Ovary (tissue), 9 donors: ENCODE data around the gene XPO6. TPM values are rescaled to one million over a fixed set of nuclear protein-coding genes. Genes with fewer than 3 reads are reported as not detected.

Experiments used
- DNase-seq, 5 donors: peaks; one replicate each; pipeline ENCODE4 v3.0.0-alpha.2; 2019 to 2020
- H3K27ac ChIP-seq, 2 donors: fragments of 200-600 bp; one replicate each; pipeline versions ENCODE4 v1.5.1 to v1.8.0; 2019 to 2022
- H3K27me3 ChIP-seq: fragments of 200-600 bp; one replicate; pipeline ENCODE4 v1.8.0; 2022
- H3K36me3 ChIP-seq: fragments of 200-600 bp; sonication (generic); one replicate; pipeline ENCODE4 v1.5.1; 2019
- H3K4me1 ChIP-seq: one replicate; pipeline ENCODE4 v1.8.1; 2013; ENCODE audit warnings: mild to moderate bottlenecking, moderate library complexity; ENCODE audit not compliant: insufficient read depth
- H3K4me3 ChIP-seq: fragments of 200-600 bp; sonication (generic); one replicate; pipeline ENCODE4 v1.5.1; 2017
- H3K9me3 ChIP-seq, 2 donors: fragments of 200-600 bp in 1 of 2; sonication (generic) in 1 of 2; one replicate each; pipeline versions ENCODE4 v1.5.1 to v1.8.1; 2013 to 2019; ENCODE audit warnings: mild to moderate bottlenecking in 1 of 2, moderate library complexity in 1 of 2
- EP300 ChIP-seq: sonication (generic); formaldehyde crosslinking; IDR thresholded peaks from one replicate; pipeline ENCODE4 v1.6.1; 2017; ENCODE audit warnings: antibody characterized with exemption
- POLR2A ChIP-seq: fragments of 450-650 bp; IDR thresholded peaks from one replicate; pipeline ENCODE4 v1.6.1; 2017; ENCODE audit warnings: antibody characterized with exemption, mild to moderate bottlenecking, moderate library complexity
- WGBS, 3 donors: extraction: QIAGEN DNeasy Blood & Tissue Kit in 1 of 3; methylation state at CpG; one replicate each; pipeline versions ENCODE4 v1.1.5 to v1.1.7; 2013 to 2017; 5-methylcytosine and 5-hydroxymethylcytosine counted together
- intact Hi-C, 4 donors: fragments of 100-400 bp; cut with DNase I; formaldehyde crosslinking; loops; one replicate each; pipeline versions ENCODE4 v1.11.0 to v1.15.1; 2022 to 2023
- polyA plus RNA-seq, 2 donors: library from polyadenylated mRNA; stranded (reverse); fragments of 200-250 nt in 1 of 2; fragments of 350-450 nt in 1 of 2; fragmentation: Illumina TruSeq in 1 of 2; extraction: RNeasy Lipid Tissue Mini Kit (QIAGEN cat#74804) in 1 of 2; gene quantifications; one replicate each; pipeline ENCODE4 v1.2.3, GENCODE V29; 2013 to 2014
- total RNA-seq, 7 donors: library from RNA; depleted of rRNA in 2 of 7; stranded (reverse); fragments of >200 nt in 2 of 7; fragmentation: NEBNext Ultra II Directional in 3 of 7; extraction: Animal tissue kit (Norgen Biotek cat#: 25700) in 3 of 7; gene quantifications; one replicate each; pipeline versions ENCODE4 v1.1.0 to v1.2.4, GENCODE V29; 2016 to 2023
- TF ChIP-seq, protein P1 (sequence below), 3 donors: fragments of 450-650 bp in 2 of 3; fragments of 200-600 bp in 1 of 3; IDR thresholded peaks; one replicate each; pipeline versions ENCODE4 v1.5.1 to v1.8.0; 2016 to 2022; ENCODE audit warnings: antibody characterized with exemption in 3 of 3, mild to moderate bottlenecking in 1 of 3
- donor health status: DM: no; HTN: no; CAD: no; lungs with moderate emphysema.
- donor health status: DM: no; HTN: no; CAD: no.
- donor health status: Bipolar disorder and iron deficiency.
- donor health status: DM: yes; HTN: yes; CAD: no.
- donor health status: DM: no; HTN: no; CAD: no.
- donor health status: DM: yes; HTN: yes; CAD: no.

Gene XPO6
- total and polyA plus RNA-seq, 9 donors = 30.3 to 98.2 (median 65.0) TPM

DNA sequence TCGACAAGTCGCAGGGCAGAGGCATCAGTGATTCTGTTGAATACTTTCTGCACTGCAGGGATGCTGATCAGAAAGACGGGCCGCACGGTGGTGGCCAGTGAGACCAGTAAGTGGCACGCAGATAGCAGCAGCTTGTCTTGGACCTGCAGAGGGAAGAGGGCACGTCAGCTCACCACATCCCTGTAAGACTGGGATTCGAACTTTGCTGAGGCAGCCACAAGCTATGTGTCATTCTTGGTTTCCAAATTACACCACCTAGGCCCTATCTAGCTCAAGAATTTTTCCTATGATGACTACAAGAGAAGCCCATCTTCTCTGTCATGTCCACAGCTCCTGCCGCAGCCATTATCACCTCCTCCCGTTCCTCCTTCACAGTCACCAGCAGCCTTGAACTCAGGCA, 98.9 kb downstream of the XPO6 start:
- Histone ChIP-seq H3K9me3 (no peaks in the 10 kb centered on the region), H3K36me3 (no peaks in the 10 kb centered on the region), H3K4me3 (no peak overlapping the region), H3K27ac (no peak overlapping the region), H3K4me1 (peaks cover 3% of the 10 kb centered on the region), H3K27me3 (no peaks in the 10 kb centered on the region)
- no peak for DNase-seq
- TF ChIP-seq POLR2A (no peak), EP300 (no peak)
- TF ChIP-seq, protein P1, sequence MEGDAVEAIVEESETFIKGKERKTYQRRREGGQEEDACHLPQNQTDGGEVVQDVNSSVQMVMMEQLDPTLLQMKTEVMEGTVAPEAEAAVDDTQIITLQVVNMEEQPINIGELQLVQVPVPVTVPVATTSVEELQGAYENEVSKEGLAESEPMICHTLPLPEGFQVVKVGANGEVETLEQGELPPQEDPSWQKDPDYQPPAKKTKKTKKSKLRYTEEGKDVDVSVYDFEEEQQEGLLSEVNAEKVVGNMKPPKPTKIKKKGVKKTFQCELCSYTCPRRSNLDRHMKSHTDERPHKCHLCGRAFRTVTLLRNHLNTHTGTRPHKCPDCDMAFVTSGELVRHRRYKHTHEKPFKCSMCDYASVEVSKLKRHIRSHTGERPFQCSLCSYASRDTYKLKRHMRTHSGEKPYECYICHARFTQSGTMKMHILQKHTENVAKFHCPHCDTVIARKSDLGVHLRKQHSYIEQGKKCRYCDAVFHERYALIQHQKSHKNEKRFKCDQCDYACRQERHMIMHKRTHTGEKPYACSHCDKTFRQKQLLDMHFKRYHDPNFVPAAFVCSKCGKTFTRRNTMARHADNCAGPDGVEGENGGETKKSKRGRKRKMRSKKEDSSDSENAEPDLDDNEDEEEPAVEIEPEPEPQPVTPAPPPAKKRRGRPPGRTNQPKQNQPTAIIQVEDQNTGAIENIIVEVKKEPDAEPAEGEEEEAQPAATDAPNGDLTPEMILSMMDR (IDR thresholded peaks at IDR 0.05) = no peak
- 89 to 96% (median 95%) methylated on average over 9 to 10 of the region's 10 CpGs for WGBS, 3 donors
- intact Hi-C loops = no loop called here

DNA sequence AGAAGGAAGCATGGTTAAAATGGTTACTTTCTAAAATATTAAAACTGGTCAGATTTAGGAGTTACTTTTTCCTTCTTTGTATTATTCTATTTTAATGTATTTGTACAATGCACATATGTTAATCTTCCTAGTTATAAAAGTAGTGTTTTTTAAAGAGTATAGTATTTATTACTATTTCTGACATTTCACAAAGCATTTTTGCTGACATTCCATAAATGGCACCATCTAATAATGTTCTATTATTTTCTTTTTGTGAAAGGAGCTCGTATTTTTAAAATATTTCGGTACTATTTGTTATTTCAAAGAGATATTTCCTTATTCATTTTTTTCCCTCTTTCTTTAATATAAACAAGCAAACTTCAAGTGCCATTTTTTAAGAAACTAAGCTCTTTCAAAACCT, 100.8 kb downstream of the XPO6 start:
- Histone ChIP-seq H3K4me1 (peaks cover 3% of the 10 kb centered on the region), H3K4me3 (no peak overlapping the region), H3K9me3 (no peaks in the 10 kb centered on the region), H3K36me3 (no peaks in the 10 kb centered on the region), H3K27ac (no peak overlapping the region), H3K27me3 (no peaks in the 10 kb centered on the region)
- DNase-seq = no peak
- TF ChIP-seq, protein P1 (IDR thresholded peaks at IDR 0.05) = no peak
- TF ChIP-seq POLR2A (no peak), EP300 (no peak)
- 24 to 48% (median 28%) methylated on average over 2 of the region's 2 CpGs for WGBS, 3 donors
- intact Hi-C loops = no loop called here

DNA sequence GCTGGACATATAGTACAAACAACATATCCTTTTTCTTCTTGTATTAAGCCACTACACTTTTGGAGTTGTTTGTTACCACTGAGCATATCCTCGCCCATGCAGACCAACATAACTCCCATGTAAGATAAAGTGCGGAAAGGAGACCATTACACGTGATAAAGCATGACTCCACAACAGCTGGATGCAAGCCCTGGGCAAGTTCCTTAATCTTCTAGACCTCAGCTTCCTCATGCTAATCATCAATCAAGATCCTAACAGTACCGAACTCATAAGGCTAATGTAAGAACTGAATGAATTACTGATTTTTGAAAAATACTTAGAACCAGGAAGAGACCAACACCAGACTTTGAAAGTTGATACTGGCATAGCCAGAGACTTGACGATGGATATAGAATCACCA, 101.3 kb downstream of the XPO6 start:
- DNase-seq = no peak

DNA sequence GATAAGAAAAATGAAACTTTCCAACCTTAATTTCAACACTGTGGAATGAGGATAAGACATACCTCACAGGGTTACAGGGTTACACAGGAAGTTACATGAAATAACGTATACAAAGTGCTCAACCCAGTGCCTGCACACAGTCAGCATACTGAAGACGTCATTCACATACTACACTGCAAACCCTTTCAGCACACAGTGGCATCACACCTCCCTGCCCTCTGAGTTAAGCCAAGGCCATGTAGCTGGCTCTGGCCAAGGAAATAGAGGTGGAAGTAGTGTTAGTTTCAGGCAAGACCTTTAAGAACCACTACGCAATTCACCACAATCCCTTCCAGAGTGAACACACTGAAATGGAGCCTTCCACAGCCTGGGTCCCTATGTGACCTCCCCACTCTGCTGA, 101.7 kb downstream of the XPO6 start:
- intact Hi-C loops = no loop called here
- peaks cover 3% of the 10 kb centered on the region for H3K4me1 ChIP-seq
- H3K36me3 ChIP-seq = no peaks in the 10 kb centered on the region
- 57 to 68% (median 61%) methylated on average over 3 of the region's 3 CpGs for WGBS, 3 donors
- no peak overlapping the region for H3K4me3 ChIP-seq
- H3K27ac ChIP-seq = no peak overlapping the region
- no peak for TF ChIP-seq EP300
- no peak for TF ChIP-seq POLR2A
- TF ChIP-seq, protein P1 (IDR thresholded peaks at IDR 0.05) = no peak
- no peak for DNase-seq
- no peaks in the 10 kb centered on the region for H3K27me3 ChIP-seq
- H3K9me3 ChIP-seq = no peaks in the 10 kb centered on the region

More for the DNA sequence above, 101.3 kb downstream of the XPO6 start:
- TF ChIP-seq POLR2A (no peak), EP300 (no peak)
- TF ChIP-seq, protein P1 (IDR thresholded peaks at IDR 0.05) = no peak
- no peaks in the 10 kb centered on the region for H3K9me3 ChIP-seq
- no peaks in the 10 kb centered on the region for H3K36me3 ChIP-seq
- no peaks in the 10 kb centered on the region for H3K27me3 ChIP-seq
- intact Hi-C loops = no loop called here
- 41 to 54% (median 48%) methylated on average over 5 of the region's 5 CpGs for WGBS, 3 donors
- no peak overlapping the region for H3K27ac ChIP-seq
- H3K4me1 ChIP-seq = peaks cover 3% of the 10 kb centered on the region
- no peak overlapping the region for H3K4me3 ChIP-seq
